HG02588 (cell line): ENCODE measurements around the gene OBP2A.

Experiments used
- ATAC-seq: cut with Tn5 transposase; IDR thresholded peaks from one replicate; pipeline ENCODE4 v1.9.1; 2021; ENCODE audit warnings: mild to moderate bottlenecking, moderate library complexity; ENCODE audit not compliant: unreplicated experiment

OBP2A gene

GRCh38 chr9:135575995-135576631, 30.2 kb downstream of the OBP2A start:
- ATAC-seq = no peak

- ATAC-seq = no peak
Measured at GRCh38 chr9:135577256-135577655, 31.3 kb downstream of the OBP2A start.

GRCh38 chr9:135579356-135579755, 33.4 kb downstream of the OBP2A start:
- ATAC-seq = no peak

- ATAC-seq = no peak
Measured at GRCh38 chr9:135579889-135580660, 34.1 kb downstream of the OBP2A start.

GRCh38 chr9:135580664-135581380, 34.9 kb downstream of the OBP2A start:
- no peak for ATAC-seq

- no peak for ATAC-seq
Measured at GRCh38 chr9:135581636-135582426, 35.9 kb downstream of the OBP2A start.

- ATAC-seq = no peak
Measured at GRCh38 chr9:135582541-135582940, 36.6 kb downstream of the OBP2A start.

GRCh38 chr9:135582966-135583687, 37.2 kb downstream of the OBP2A start:
- no peak for ATAC-seq

- no peak for ATAC-seq
Measured at GRCh38 chr9:135583688-135584011, 37.7 kb downstream of the OBP2A start.

GRCh38 chr9:135584371-135584770, 38.4 kb downstream of the OBP2A start:
- no peak for ATAC-seq

GRCh38 chr9:135584934-135585333, 39.0 kb downstream of the OBP2A start:
- no peak for ATAC-seq

- no peak for ATAC-seq
Measured at GRCh38 chr9:135586601-135587109, 40.7 kb downstream of the OBP2A start.

- ATAC-seq = no peak
Measured at GRCh38 chr9:135587658-135588057, 41.7 kb downstream of the OBP2A start.

- ATAC-seq = no peak
Measured at GRCh38 chr9:135588371-135588770, 42.4 kb downstream of the OBP2A start.

- ATAC-seq = no peak
Measured at GRCh38 chr9:135588886-135589595, 43.1 kb downstream of the OBP2A start.

- no peak for ATAC-seq
Measured at GRCh38 chr9:135589596-135590485, 43.9 kb downstream of the OBP2A start.

GRCh38 chr9:135590486-135591079, 44.7 kb downstream of the OBP2A start:
- no peak for ATAC-seq
